Prostate gland (tissue), 2 donors: ENCODE results near the gene RIPOR1.

Experiments used
- POLR2A ChIP-seq: fragments of 450-650 bp; IDR thresholded peaks from one replicate; pipeline ENCODE4 v1.6.1; 2016; ENCODE audit warnings: antibody characterized with exemption, mild to moderate bottlenecking
- POLR2AphosphoS5 ChIP-seq: sonication (generic); formaldehyde crosslinking; IDR thresholded peaks from one replicate; pipeline ENCODE4 v1.6.1; 2017; ENCODE audit warnings: antibody characterized with exemption
- TF ChIP-seq, protein P1 (sequence below), 4 experiments: fragments of 200-600 bp in 2 of 4; fragments of 450-650 bp in 2 of 4; sonication (generic) in 2 of 4; IDR thresholded peaks; 1 replicate in 3 of 4; 2 replicates in 1 of 4; pipeline ENCODE4 v1.5.1; 2016 to 2019; ENCODE audit warnings: antibody characterized with exemption in 4 of 4, mild to moderate bottlenecking in 2 of 4, moderate library complexity in 2 of 4

GRCh38 chr16:67506468-67506867 lies 22.2 kb upstream of the RIPOR1 start:
- TF ChIP-seq, protein P1, sequence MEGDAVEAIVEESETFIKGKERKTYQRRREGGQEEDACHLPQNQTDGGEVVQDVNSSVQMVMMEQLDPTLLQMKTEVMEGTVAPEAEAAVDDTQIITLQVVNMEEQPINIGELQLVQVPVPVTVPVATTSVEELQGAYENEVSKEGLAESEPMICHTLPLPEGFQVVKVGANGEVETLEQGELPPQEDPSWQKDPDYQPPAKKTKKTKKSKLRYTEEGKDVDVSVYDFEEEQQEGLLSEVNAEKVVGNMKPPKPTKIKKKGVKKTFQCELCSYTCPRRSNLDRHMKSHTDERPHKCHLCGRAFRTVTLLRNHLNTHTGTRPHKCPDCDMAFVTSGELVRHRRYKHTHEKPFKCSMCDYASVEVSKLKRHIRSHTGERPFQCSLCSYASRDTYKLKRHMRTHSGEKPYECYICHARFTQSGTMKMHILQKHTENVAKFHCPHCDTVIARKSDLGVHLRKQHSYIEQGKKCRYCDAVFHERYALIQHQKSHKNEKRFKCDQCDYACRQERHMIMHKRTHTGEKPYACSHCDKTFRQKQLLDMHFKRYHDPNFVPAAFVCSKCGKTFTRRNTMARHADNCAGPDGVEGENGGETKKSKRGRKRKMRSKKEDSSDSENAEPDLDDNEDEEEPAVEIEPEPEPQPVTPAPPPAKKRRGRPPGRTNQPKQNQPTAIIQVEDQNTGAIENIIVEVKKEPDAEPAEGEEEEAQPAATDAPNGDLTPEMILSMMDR (IDR thresholded peaks at IDR 0.05): no peak
- no peak for TF ChIP-seq POLR2AphosphoS5
- TF ChIP-seq POLR2A: no peak
